Sigmoid colon (tissue), 4 donors: Measurements from ENCODE around the gene HDAC2.

Experiments
- CTCF ChIP-seq, 4 experiments: fragments of 450-650 bp in 3 of 4; fragments of 200-600 bp in 1 of 4; IDR thresholded peaks; one replicate each; pipeline ENCODE4 v1.5.1; 2016 to 2019; ENCODE audit warnings: antibody characterized with exemption in 4 of 4, mild to moderate bottlenecking in 3 of 4, moderate library complexity in 2 of 4
- EP300 ChIP-seq, 4 donors: sonication (generic); formaldehyde crosslinking; IDR thresholded peaks; one replicate each; pipeline ENCODE4 v1.6.1; 2017; ENCODE audit warnings: antibody characterized with exemption in 4 of 4
- POLR2A ChIP-seq, 2 donors: fragments of 450-650 bp; IDR thresholded peaks; one replicate each; pipeline ENCODE4 v1.6.1; 2016; ENCODE audit warnings: antibody characterized with exemption in 2 of 2, mild to moderate bottlenecking in 2 of 2, moderate library complexity in 2 of 2
- POLR2AphosphoS5 ChIP-seq, 4 donors: sonication (generic); formaldehyde crosslinking; IDR thresholded peaks; one replicate each; pipeline ENCODE4 v1.6.1; 2017; ENCODE audit warnings: antibody characterized with exemption in 4 of 4

GRCh38 chr6:113884011-113884410 lies 86.9 kb downstream of the HDAC2 start:
- TF ChIP-seq CTCF (IDR thresholded peaks at IDR 0.05) (no peak), POLR2AphosphoS5 (IDR thresholded peaks at IDR 0.05) (no peak), EP300 (IDR thresholded peaks at IDR 0.05) (no peak), POLR2A (IDR thresholded peaks at IDR 0.05) (no peak)
